Measurements from ENCODE around the gene KCNK7.

Gene KCNK7

DNA sequence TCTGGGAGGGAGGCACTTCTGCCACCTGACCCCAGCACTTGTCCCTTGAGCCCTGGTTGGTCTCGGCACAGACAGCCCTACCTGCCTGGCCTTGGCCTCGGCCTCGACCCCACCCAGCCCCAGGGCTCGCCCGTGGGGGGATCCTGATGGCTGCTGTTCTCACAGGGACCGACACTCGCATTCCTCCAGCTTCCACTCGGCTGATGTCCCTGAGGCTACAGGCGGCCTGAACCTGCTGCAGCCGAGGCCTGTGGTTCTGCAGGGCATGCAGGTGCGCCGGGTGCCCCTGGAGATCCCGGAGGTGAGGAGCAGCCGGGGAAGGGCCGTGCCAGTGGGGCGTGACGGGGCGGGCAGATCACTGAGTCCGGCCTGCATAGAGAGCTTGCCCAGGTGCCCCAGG is 25.1 kb upstream of the KCNK7 start:
- Mint-ChIP-seq H3K9me3 (no peaks in the 10 kb centered on the region), H3K36me3 (ENCODE audit: low read depth) (peaks cover 42% of the 10 kb centered on the region), H3K27me3 (ENCODE audit: low read depth) (no peaks in the 10 kb centered on the region), H3K4me1 (ENCODE audit: low read depth) (peaks cover 8% of the 10 kb centered on the region), H3K27ac (no peak overlapping the region), H3K4me3 (no peak overlapping the region)
- no peak for DNase-seq (ENCODE audit: low spot score)

DNA sequence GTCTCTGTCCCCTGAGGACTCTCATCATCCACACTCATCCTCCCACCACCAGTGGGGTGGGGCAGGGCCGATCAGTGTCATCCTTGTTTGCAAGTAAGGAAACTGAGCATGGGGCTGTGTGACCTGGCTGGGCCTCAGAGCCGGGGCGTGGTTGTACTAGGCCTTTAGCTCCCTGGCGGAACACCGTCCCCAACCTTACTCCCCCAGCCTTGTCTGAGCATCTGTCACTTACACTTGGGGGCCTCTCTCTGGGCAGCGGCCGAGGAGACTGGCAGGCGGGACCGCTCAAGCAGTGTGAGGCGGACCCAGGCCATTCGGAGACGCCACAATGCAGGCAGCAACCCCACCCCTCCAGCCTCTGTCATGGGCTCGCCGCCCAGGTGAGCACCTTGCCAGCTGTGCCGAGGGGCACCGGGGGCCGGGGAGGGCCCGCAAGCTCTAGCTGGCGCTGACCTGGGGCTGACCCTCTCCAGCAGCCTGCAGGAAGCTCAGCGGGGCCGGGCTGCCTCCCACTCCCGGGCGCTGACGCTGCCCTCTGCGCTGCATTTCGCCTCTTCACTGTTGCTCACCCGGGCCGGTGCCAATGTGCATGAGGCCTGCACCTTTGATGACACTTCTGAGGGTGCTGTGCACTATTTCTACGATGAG is 23.8 kb upstream of the KCNK7 start:
- peaks cover 8% of the 10 kb centered on the region for H3K4me1 Mint-ChIP-seq (ENCODE audit: low read depth)
- H3K27me3 Mint-ChIP-seq (ENCODE audit: low read depth): peaks cover 3% of the 10 kb centered on the region
- no peak overlapping the region for H3K27ac Mint-ChIP-seq
- no peaks in the 10 kb centered on the region for H3K9me3 Mint-ChIP-seq
- H3K4me3 Mint-ChIP-seq: no peak overlapping the region
- peaks cover 38% of the 10 kb centered on the region for H3K36me3 Mint-ChIP-seq (ENCODE audit: low read depth)
- DNase-seq (ENCODE audit: low spot score): no peak

DNA sequence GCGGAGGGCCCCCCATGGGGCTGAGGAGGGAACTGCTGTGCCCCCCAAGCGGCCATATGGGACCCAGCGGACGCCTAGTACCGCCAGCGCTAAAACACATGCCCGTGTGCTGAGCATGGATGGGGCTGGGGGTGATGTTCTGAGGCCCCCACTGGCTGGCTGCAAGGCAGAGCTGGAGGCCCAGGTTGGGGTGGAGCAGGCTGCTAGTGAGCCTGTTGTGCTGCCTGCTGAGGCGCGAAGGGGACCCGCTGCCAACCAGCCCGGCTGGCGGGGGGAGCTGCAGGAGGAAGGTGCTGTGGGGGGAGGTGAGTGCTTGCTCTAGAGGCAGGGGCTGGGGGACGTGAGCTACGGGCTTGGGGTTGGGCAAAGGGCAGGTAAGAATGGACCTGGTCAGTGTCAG is 23.2 kb upstream of the KCNK7 start:
- Mint-ChIP-seq H3K27me3 (ENCODE audit: low read depth) (peaks cover 3% of the 10 kb centered on the region), H3K27ac (no peak overlapping the region), H3K4me3 (no peak overlapping the region), H3K4me1 (ENCODE audit: low read depth) (peaks cover 8% of the 10 kb centered on the region), H3K9me3 (no peaks in the 10 kb centered on the region), H3K36me3 (ENCODE audit: low read depth) (peaks cover 37% of the 10 kb centered on the region)
- no peak for DNase-seq (ENCODE audit: low spot score)

DNA sequence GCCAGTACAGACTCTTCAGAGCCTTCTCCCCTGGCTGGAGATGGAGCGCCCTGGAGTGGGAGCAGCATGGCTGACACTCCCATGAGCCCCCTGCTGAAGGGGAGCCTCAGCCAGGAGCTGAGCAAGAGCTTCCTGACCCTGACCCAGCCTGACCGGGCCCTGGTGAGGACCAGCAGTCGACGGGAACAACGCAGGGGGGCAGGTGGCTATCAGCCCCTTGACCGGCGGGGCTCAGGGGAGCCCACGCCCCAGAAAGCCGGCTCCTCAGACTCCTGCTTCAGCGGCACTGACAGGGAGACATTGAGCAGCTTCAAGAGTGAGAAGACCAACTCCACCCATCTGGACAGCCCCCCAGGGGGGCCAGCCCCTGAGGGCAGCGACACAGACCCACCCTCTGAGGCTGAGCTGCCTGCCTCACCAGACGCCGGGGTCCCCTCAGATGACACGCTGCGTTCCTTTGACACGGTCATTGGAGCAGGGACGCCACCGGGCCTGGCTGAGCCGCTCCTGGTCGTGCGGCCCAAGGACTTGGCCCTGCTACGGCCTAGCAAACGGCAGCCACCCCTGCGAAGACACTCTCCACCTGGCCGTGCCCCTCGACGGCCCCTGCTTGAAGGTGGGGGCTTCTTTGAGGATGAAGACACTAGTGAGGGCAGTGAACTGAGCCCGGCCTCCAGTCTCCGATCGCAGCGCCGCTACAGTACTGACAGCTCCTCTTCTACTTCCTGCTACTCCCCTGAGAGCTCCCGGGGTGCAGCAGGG is 22.6 kb upstream of the KCNK7 start:
- Mint-ChIP-seq H3K4me1 (ENCODE audit: low read depth) (peaks cover 8% of the 10 kb centered on the region), H3K27me3 (ENCODE audit: low read depth) (peaks cover 3% of the 10 kb centered on the region), H3K36me3 (ENCODE audit: low read depth) (peaks cover 37% of the 10 kb centered on the region), H3K27ac (no peak overlapping the region), H3K9me3 (no peaks in the 10 kb centered on the region), H3K4me3 (no peak overlapping the region)
- DNase-seq (ENCODE audit: low spot score): no peak

DNA sequence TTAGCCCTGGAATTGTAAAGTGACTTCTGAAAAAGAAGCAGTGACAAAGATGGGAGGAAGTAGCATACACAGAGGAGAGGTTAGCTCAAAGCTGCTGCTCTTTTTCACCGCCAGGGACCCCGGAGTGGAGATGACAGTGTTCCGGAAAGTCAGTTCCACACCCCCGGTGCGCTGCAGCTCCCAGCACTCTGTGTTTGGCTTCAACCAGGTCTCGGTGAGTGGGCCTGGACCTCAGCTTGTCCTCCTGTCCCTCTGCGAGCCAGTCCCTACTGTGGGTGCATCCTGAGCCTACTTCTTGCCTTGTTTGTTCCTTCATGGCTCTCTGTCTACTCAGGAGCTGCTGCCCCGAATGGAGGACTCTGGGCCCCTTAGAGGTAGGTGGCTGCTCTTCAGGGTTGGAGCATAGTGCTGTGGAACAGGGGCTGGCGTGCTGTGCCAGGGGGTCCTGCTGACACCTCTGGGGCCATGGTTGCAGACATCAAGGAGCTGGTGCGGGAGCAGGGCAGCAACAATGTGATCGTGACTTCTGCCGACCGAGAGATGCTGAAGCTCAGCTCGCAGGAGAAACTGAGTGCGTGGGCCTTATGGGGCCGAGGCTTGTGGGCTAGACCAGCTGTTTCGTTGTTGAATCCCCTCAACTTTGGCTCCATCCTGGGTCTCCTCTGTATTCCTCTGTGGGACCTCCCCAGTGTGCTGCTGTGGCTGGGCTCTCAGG is 21.7 kb upstream of the KCNK7 start:
- Mint-ChIP-seq H3K4me1 (ENCODE audit: low read depth) (peaks cover 11% of the 10 kb centered on the region), H3K27me3 (ENCODE audit: low read depth) (peaks cover 3% of the 10 kb centered on the region), H3K36me3 (ENCODE audit: low read depth) (peaks cover 33% of the 10 kb centered on the region), H3K4me3 (peak overlapping the region; percentile 94), H3K27ac (peak overlapping the region; percentile 94), H3K9me3 (no peaks in the 10 kb centered on the region)
- no peak for DNase-seq (ENCODE audit: low spot score)

DNA sequence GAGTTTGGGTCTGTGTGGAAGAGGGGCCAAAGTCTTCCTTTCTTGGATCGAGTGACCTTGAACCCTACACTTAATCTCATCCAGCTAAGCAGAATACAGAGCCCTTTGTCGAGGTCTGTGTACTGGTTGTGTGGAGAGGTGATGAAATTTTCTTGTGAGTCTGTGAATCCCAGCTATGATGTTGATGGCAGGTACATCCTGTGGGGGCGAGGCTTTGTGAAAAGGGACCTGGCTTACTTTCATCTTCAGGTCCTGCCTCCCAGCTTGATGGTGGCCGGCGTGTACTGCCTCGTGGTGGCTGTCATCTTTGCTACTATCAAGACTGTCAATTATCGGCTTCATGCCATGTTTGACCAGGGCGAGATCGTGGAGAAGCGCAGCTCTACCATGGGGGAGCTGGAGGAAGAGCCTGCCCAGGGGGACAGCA is 21.0 kb upstream of the KCNK7 start:
- Mint-ChIP-seq H3K27me3 (ENCODE audit: low read depth) (peaks cover 3% of the 10 kb centered on the region), H3K9me3 (no peaks in the 10 kb centered on the region), H3K4me3 (peak overlapping the region; percentile 94), H3K27ac (peak overlapping the region; percentile 94), H3K4me1 (ENCODE audit: low read depth) (peaks cover 16% of the 10 kb centered on the region), H3K36me3 (ENCODE audit: low read depth) (peaks cover 30% of the 10 kb centered on the region)
- DNase-seq (ENCODE audit: low spot score): no peak

DNA sequence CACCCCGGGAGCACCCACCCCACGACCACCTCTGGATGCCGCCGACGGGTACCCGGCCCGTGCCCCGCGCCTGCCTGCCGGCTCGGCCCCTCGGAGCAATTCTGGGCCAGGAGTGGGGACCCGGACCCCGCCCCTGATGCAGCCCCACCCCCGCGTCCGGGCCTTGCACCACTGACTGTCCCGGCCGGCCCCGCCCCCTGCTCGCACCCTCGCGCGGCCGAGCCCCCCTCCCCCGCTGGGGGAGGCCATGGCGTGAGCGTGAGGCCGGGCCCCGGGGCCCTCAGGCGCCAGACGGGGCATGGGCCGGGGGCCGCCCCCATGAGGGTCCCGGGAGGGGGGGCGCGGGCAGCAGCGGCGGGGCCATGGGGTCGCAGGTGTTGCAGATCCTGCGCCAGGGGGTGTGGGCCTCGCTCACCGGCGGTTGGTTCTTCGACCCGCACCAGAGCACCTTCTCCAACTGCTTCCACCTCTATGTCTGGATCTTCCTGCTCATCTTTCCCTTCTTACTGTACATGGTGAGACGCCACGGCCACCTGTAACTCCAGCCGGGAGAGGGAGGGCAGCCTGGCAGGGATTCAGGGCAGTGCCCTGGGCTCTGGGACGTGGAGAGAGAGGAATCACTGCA is 20.5 kb upstream of the KCNK7 start:
- peaks cover 29% of the 10 kb centered on the region for H3K36me3 Mint-ChIP-seq (ENCODE audit: low read depth)
- peak overlapping the region; percentile 94 for H3K4me3 Mint-ChIP-seq

DNA sequence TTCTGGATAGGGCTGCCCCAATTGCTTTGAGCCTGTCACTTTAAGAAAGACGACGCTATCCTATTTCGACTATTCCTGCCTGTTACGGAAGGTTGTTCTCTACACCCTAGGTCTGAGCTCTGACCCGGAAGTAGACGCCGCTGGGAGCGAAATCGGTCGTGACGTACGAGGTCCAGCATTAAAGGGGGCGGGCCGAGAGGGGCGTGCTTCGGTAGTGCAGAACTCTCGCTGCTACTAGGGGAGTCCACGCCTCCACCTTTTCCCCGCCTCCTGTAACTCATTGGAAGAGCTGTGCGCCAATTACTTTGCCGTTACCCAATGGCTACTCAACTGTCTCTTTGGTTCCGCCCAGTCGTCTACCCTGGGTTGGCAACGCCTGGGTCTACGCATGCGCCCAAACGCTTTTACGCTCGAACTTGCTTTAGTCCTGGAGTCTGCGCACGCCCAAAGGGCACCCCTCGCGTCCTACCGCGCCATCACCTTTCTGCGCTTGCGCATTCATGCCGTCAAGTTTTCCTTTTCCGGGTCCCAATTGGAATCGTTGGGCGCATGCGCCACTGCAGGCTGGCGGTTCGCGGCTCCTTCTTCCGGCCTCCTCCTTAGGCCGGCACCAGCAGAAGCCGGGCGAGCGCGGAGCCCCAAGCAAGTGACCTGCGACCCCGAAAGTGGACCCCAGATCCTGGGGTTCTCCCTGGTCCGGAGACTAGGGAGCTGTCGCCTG is 19.8 kb upstream of the KCNK7 start, which contains the start of gene PCNX3:
Gene PCNX3, plus strand, starts transcription at position 548 of the 721 bp plus-strand sequence. CDS start 536 bp downstream, outside the sequence.
- Mint-ChIP-seq H3K27ac (peak within 1 kb of the TSS; percentile 95), H3K27me3 (ENCODE audit: low read depth) (peaks cover 3% of the 10 kb centered on the region), H3K9me3 (no peaks in the 10 kb centered on the region), H3K36me3 (ENCODE audit: low read depth) (peaks cover 31% of the 10 kb centered on the region), H3K4me3 (peak within 1 kb of the TSS; percentile 94), H3K4me1 (ENCODE audit: low read depth) (peaks cover 24% of the 10 kb centered on the region)
- peak; percentile 100 for DNase-seq (ENCODE audit: low spot score)

More for the DNA sequence above, 20.5 kb upstream of the KCNK7 start:
- no peaks in the 10 kb centered on the region for H3K9me3 Mint-ChIP-seq
- H3K4me1 Mint-ChIP-seq (ENCODE audit: low read depth): peaks cover 19% of the 10 kb centered on the region
- no peak for DNase-seq (ENCODE audit: low spot score)
- H3K27ac Mint-ChIP-seq: peak overlapping the region; percentile 95
- peaks cover 3% of the 10 kb centered on the region for H3K27me3 Mint-ChIP-seq (ENCODE audit: low read depth)

DNA sequence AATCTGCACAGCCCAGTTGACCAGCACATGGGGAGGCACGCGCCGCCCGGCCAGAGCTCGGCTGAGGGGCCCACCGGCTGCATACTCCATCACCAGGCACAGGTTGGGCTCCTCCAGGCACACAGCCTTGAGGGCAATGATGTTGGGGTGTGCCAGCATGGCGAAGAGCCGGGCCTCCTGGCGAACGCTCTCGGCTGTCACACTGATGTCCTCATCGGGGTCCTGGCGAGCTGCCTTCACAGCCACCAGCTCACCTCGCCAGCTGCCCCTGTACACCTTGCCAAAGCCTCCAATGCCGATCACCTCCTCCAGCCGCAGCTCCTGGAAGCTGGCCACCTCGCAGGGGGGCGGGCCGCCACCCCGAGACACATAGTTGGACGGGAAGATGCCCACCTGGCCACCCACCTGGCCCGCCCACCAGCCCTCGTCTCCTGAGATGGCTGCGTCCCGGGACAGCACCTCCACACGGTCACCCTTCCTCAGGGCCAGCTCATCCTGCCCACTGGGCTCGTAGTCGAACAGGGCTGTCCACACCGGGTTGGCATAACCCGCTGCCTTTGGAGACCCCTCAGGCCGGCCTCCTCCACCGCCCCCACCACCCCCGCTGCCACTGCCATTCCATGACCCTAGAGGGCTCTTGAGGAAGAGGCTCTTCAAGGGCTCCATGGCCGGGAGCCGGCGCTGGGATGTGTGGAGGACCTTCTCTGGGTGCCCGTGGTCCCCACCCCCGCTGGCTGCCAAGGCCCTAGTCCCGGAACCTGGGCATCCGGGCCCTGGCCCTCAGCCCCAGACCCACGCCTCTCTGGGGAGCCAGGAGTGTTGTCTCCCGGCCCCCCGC is 17.7 kb upstream of the KCNK7 start:
- H3K27me3 Mint-ChIP-seq (ENCODE audit: low read depth): peaks cover 3% of the 10 kb centered on the region
- H3K27ac Mint-ChIP-seq: peak overlapping the region; percentile 93
- H3K36me3 Mint-ChIP-seq (ENCODE audit: low read depth): peaks cover 35% of the 10 kb centered on the region
- DNase-seq (ENCODE audit: low spot score): no peak
- H3K9me3 Mint-ChIP-seq: no peaks in the 10 kb centered on the region
- H3K4me3 Mint-ChIP-seq: peak overlapping the region; percentile 91
- H3K4me1 Mint-ChIP-seq (ENCODE audit: low read depth): peaks cover 38% of the 10 kb centered on the region

DNA sequence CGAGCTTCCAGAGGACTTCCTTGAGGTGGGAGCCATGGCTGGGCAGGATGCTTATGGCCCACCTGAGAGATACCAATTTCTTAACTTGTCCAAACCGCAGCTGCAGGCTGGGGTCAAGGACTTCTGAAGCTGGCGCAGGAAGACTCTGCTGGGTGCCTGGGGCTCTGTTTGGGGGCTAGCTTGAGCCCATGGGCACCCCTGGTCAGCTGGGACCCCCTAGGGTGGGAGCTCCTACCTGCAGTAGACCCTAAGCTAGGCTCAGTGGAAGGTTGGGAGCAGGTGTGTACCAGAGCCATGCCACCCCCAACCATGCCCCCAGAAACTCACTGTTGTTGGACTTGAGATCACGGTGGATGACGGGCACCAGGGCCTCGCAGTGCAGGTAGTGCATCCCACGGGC is 17.1 kb upstream of the KCNK7 start:
- Mint-ChIP-seq H3K9me3 (no peaks in the 10 kb centered on the region), H3K27me3 (ENCODE audit: low read depth) (peaks cover 3% of the 10 kb centered on the region), H3K27ac (peak overlapping the region; percentile 93), H3K4me3 (peak overlapping the region; percentile 91), H3K36me3 (ENCODE audit: low read depth) (peaks cover 39% of the 10 kb centered on the region), H3K4me1 (ENCODE audit: low read depth) (peaks cover 38% of the 10 kb centered on the region)
- DNase-seq (ENCODE audit: low spot score): no peak

DNA sequence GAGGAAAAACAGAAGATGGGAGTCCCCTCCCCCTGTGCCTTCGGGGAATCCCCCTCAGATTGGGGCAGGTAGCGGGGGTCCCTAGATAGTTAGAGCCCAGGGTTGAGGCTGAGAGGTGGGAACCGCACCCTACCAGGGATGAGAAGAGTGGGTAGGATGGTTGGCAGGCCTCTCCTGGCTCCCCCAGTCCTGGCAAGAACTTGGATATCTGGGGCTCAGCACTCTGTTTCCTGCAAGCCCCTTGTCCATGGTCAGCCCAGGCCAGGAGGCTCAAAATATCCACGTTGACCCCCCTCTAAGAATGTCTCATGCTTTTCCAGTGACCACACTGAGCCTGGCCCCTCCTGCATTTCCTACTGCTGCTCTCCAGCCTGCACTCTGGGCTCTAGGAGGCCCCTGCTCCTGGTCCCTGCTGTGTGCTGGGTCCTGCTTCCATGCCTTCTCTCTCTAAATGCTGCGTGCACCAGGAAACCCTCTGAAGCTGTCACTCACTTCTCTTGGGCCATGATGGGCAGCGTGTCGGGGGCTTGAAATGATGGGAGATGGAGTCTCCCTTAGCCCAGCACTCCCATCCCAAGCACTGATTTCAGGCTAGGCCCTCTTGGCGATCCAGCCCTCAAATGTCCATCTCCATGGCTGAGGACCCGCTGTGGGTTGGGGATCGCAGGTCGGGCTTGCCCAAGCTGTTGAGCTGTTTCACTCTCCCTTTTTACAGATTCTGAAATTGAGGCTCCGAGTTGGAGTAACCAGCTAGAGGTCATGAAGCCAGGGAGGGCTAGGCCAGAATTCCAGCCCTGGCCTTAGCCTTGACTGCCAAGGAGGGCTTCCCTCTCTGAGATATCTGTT is 16.4 kb upstream of the KCNK7 start:
- Mint-ChIP-seq H3K27ac (peak overlapping the region; percentile 93), H3K9me3 (no peaks in the 10 kb centered on the region), H3K4me3 (peak overlapping the region; percentile 91), H3K27me3 (ENCODE audit: low read depth) (peaks cover 3% of the 10 kb centered on the region), H3K4me1 (ENCODE audit: low read depth) (peaks cover 37% of the 10 kb centered on the region), H3K36me3 (ENCODE audit: low read depth) (peaks cover 35% of the 10 kb centered on the region)
- no peak for DNase-seq (ENCODE audit: low spot score)

Measured in T-helper 2 cell treated with Interferon-gamma antibody and Interleukin-4, amounts not matched to agents 5 μg/mL and 100 μg/mL, for 36 hours (primary cell).